Endothelial cell of umbilical vein (primary cell): ENCODE results near the gene XRCC1. TPM values are rescaled to one million over a fixed set of nuclear protein-coding genes. Genes with fewer than 3 reads are reported as not detected.

ENCODE experiments used
- BruUV-seq: library from RNA; stranded (reverse); fragments of 400-500 nt; replicated peaks from 2 replicates; lab custom pipeline; 2021; lab: Mats Ljungman, UMichigan
- CTCF ChIA-PET: fragments of 300-600, 350-600 bp; sonication (Branson Sonifier 250); formaldehyde crosslinking; loops from one replicate; lab custom pipeline; 2021; ENCODE audit warnings: antibody characterized with exemption, inconsistent platforms; lab: Charles Lee
- POLR2A ChIA-PET: fragments of 300-600, 350-600 bp; sonication (Branson Sonifier 250); formaldehyde crosslinking; loops from one replicate; lab custom pipeline; 2021; ENCODE audit warnings: antibody characterized with exemption, inconsistent platforms; lab: Charles Lee
- DNase-seq: peaks from one replicate; pipeline ENCODE4 v3.0.0-alpha.2; 2011; ENCODE audit warnings: low read depth, low spot score
- FAIRE-seq: peaks from 2 replicates; lab custom pipeline; 2011; peaks lifted over from hg19 to GRCh38; lab: Jason Lieb, UNC
- H2AFZ ChIP-seq: 2 replicates; pipeline ENCODE4 v1.6.0; 2012; ENCODE audit warnings: low read depth, low read length, control low read depth, inconsistent platforms
- H3K27ac ChIP-seq: 2 replicates; pipeline ENCODE4 v1.5.1; 2011; ENCODE audit warnings: low read depth, mild to moderate bottlenecking, control low read depth, low read length, moderate library complexity; ENCODE audit not compliant: insufficient read depth
- H3K27me3 ChIP-seq, 2 experiments: 2 replicates each; pipeline versions ENCODE4 v1.6.0 to v1.6.1; 2011; ENCODE audit warnings: low read length in 2 of 2, mixed read lengths in 1 of 2; ENCODE audit not compliant: control insufficient read depth in 2 of 2, insufficient read depth in 2 of 2
- H3K36me3 ChIP-seq, 2 experiments: 2 replicates in 1 of 2; 3 replicates in 1 of 2; pipeline ENCODE4 v1.5.1; 2011; ENCODE audit warnings: low read length in 2 of 2, mild to moderate bottlenecking in 1 of 2, moderate library complexity in 1 of 2; ENCODE audit not compliant: control insufficient read depth in 2 of 2, insufficient read depth in 2 of 2; ENCODE audit errors: extremely low read depth in 1 of 2
- H3K4me1 ChIP-seq: 3 replicates; pipeline ENCODE4 v1.5.1; 2011; ENCODE audit warnings: mild to moderate bottlenecking, low read length; ENCODE audit not compliant: control insufficient read depth, insufficient read depth; ENCODE audit errors: extremely low read depth
- H3K4me2 ChIP-seq: 2 replicates; pipeline ENCODE4 v1.6.1; 2011; ENCODE audit warnings: low read length, control low read depth, mixed read lengths; ENCODE audit not compliant: insufficient read depth
- H3K4me3 ChIP-seq, 3 experiments: fragments of 200-600 bp in 1 of 3; sonication (generic), shearing (Covaris generic) in 1 of 3; replicated peaks in 1 of 3; 2 replicates each; pipeline ENCODE4 v1.5.1; 2011 to 2016; ENCODE audit warnings: control low read depth in 3 of 3, low read length in 3 of 3, mild to moderate bottlenecking in 2 of 3, inconsistent platforms in 1 of 3, low read depth in 1 of 3, moderate library complexity in 1 of 3; ENCODE audit not compliant: insufficient read depth in 1 of 3
- H3K79me2 ChIP-seq: 2 replicates; pipeline ENCODE4 v1.6.0; 2012; ENCODE audit warnings: low read length, inconsistent platforms; ENCODE audit not compliant: control insufficient read depth, insufficient read depth
- H3K9ac ChIP-seq: replicated peaks from 2 replicates; pipeline ENCODE3; 2011; ENCODE audit warnings: low read length, control low read depth; ENCODE audit not compliant: insufficient read depth; ENCODE audit errors: extremely low read depth
- H3K9me1 ChIP-seq: replicated peaks from 3 replicates; pipeline ENCODE4 v1.6.0; 2011; ENCODE audit warnings: mild to moderate bottlenecking, low read length; ENCODE audit not compliant: control insufficient read depth, insufficient read depth; ENCODE audit errors: extremely low read depth
- H3K9me3 ChIP-seq: replicated peaks from 2 replicates; pipeline ENCODE4 v1.5.1; 2012; ENCODE audit warnings: low read length, inconsistent platforms; ENCODE audit not compliant: control insufficient read depth, insufficient read depth
- H4K20me1 ChIP-seq: replicated peaks from 2 replicates; pipeline ENCODE3; 2011; ENCODE audit warnings: mild to moderate bottlenecking, low read length; ENCODE audit not compliant: control insufficient read depth, insufficient read depth; ENCODE audit errors: extremely low read depth
- EZH2 ChIP-seq: IDR thresholded peaks from 2 replicates; pipeline ENCODE4 v1.6.1; 2012; ENCODE audit warnings: borderline replicate concordance, low read depth, mild to moderate bottlenecking, moderate library complexity, low read length, inconsistent platforms; ENCODE audit not compliant: severe bottlenecking
- FOS ChIP-seq: IDR thresholded peaks from 2 replicates; pipeline ENCODE4 v1.6.1; 2011; ENCODE audit warnings: mild to moderate bottlenecking, low read length, moderate library complexity, borderline replicate concordance; ENCODE audit not compliant: insufficient read depth
- GATA2 ChIP-seq: IDR thresholded peaks from 2 replicates; pipeline ENCODE4 v1.7.0; 2011; ENCODE audit warnings: low read depth, mild to moderate bottlenecking, moderate library complexity, mixed read lengths, low read length; ENCODE audit not compliant: insufficient read length, insufficient read depth
- JUN ChIP-seq: IDR thresholded peaks from 2 replicates; pipeline ENCODE4 v1.6.1; 2011; ENCODE audit warnings: borderline replicate concordance, low read depth; ENCODE audit not compliant: insufficient read length, insufficient read depth
- MYC ChIP-seq: IDR thresholded peaks from one replicate; pipeline ENCODE4 v1.6.1; 2011; ENCODE audit warnings: mild to moderate bottlenecking, low read depth, low read length
- POLR2A ChIP-seq: IDR thresholded peaks from 2 replicates; pipeline ENCODE4 v1.6.1; 2012; ENCODE audit warnings: low read depth, mild to moderate bottlenecking, control low read depth, low read length
- POLR2AphosphoS5 ChIP-seq: IDR thresholded peaks from 2 replicates; pipeline ENCODE4 v1.6.1; 2012; ENCODE audit warnings: low read depth, mild to moderate bottlenecking, control low read depth, low read length, moderate library complexity; ENCODE audit not compliant: insufficient read depth
- dilution Hi-C: fragments of 300-500 bp; cut with MboI; formaldehyde crosslinking; loops from one replicate; pipeline ENCODE4 v1.15.0; 2019; ENCODE audit warnings: low sequenced_read_pairs; ENCODE audit not compliant: extremely low pct_ligation_motif_present
- intact Hi-C: fragments of 100-400 bp; cut with micrococcal nuclease; formaldehyde crosslinking; loops from one replicate; pipeline ENCODE4 v1.10.0; 2022
- polyA plus RNA-seq, 4 experiments: library from polyadenylated mRNA; depleted of rRNA in 3 of 4; stranded (reverse) in 3 of 4; unstranded in 1 of 4; fragments of >200 nt; gene quantifications; 2 replicates each; pipeline versions ENCODE4 v1.2.1 to v1.2.3, GENCODE V29; 2011 to 2012; ENCODE audit warnings: missing spikeins in 1 of 4
- total RNA-seq: library from RNA; stranded (reverse); gene quantifications from 2 replicates; pipeline ENCODE4 v1.2.3, GENCODE V29; 2021
- TF ChIP-seq, protein P1 (sequence below): IDR thresholded peaks from 2 replicates; pipeline ENCODE4 v1.6.1; 2011; ENCODE audit not compliant: insufficient read depth, insufficient read length
- TF ChIP-seq, protein P2 (sequence below), 2 donors: IDR thresholded peaks; 1 replicate in 1 of 2; 2 replicates in 1 of 2; pipeline ENCODE4 v1.5.1; 2011; ENCODE audit warnings: low read length in 2 of 2, mild to moderate bottlenecking in 2 of 2, moderate library complexity in 2 of 2, control low read depth in 1 of 2, inconsistent platforms in 1 of 2, low read depth in 1 of 2; ENCODE audit not compliant: insufficient read depth in 1 of 2; ENCODE audit errors: extremely low read depth in 1 of 2

The XRCC1 gene
- total and polyA plus RNA-seq, 2 donors (not counting 3 experiments of a cell fraction or from before 2014, with no cell fraction given): 29.5 to 39.3 TPM

DNA sequence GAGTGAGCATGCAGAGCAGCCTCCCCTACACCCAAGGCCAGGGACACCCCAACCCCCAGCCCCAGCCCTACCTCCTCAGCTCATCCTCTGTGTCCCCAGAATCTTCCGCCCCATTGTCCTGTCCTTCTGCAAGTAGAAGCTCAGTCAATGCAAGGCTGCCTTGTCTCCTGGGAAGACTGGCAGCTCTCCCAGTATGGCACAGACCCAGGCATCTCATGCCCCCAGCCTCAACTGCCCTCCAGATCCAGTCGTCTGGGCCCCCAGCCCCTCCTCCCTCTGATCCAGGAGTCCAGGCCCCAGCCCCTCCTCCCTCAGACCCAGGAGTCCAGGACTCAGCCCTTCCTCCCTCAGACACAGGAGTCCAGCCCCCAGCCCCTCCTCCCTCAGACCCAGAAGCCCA lies 29.3 kb downstream of the XRCC1 start:
- POLR2A ChIA-PET: no interaction called here
- no peak overlapping the region for H3K9ac ChIP-seq

More for the DNA sequence above, 29.3 kb downstream of the XRCC1 start:
- no peaks in the 10 kb centered on the region for H3K79me2 ChIP-seq
- no peaks in the 10 kb centered on the region for H3K4me1 ChIP-seq
- no peak for TF ChIP-seq JUN
- no peak for TF ChIP-seq POLR2A
- TF ChIP-seq EZH2: no peak
- TF ChIP-seq, protein P1, sequence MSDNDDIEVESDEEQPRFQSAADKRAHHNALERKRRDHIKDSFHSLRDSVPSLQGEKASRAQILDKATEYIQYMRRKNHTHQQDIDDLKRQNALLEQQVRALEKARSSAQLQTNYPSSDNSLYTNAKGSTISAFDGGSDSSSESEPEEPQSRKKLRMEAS: no peak
- no peak for TF ChIP-seq POLR2AphosphoS5
- TF ChIP-seq FOS: no peak
- TF ChIP-seq MYC: no peak
- no peak for TF ChIP-seq GATA2
- TF ChIP-seq, protein P2, sequence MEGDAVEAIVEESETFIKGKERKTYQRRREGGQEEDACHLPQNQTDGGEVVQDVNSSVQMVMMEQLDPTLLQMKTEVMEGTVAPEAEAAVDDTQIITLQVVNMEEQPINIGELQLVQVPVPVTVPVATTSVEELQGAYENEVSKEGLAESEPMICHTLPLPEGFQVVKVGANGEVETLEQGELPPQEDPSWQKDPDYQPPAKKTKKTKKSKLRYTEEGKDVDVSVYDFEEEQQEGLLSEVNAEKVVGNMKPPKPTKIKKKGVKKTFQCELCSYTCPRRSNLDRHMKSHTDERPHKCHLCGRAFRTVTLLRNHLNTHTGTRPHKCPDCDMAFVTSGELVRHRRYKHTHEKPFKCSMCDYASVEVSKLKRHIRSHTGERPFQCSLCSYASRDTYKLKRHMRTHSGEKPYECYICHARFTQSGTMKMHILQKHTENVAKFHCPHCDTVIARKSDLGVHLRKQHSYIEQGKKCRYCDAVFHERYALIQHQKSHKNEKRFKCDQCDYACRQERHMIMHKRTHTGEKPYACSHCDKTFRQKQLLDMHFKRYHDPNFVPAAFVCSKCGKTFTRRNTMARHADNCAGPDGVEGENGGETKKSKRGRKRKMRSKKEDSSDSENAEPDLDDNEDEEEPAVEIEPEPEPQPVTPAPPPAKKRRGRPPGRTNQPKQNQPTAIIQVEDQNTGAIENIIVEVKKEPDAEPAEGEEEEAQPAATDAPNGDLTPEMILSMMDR (IDR thresholded peaks at IDR 0.05; ENCODE audit: extremely low read depth in 1 of 2, insufficient read depth in 1 of 2, low read depth in 1 of 2, low read length in 2 of 2): no peak
- peaks cover 2 to 33% of the 10 kb centered on the region in 2 experiments for H3K36me3 ChIP-seq
- CTCF ChIA-PET: interaction anchor here (1.1 kb wide), 2 partner anchors 9 to 10 kb away, joined by 3 read pairs; no protein-coding TSS in a partner anchor
- no peak for DNase-seq
- no peaks in the 10 kb centered on the region for H3K9me3 ChIP-seq
- no peak for FAIRE-seq
- no peaks in the 10 kb centered on the region for H4K20me1 ChIP-seq
- H3K4me3 ChIP-seq: no peak overlapping the region
- H3K9me1 ChIP-seq: no peaks in the 10 kb centered on the region
- intact Hi-C loops: no loop called here
- no peak overlapping the region for H3K4me2 ChIP-seq
- H2AFZ ChIP-seq: no peak overlapping the region
- no TSS peak for BruUV-seq
- H3K27ac ChIP-seq: no peak overlapping the region
- dilution Hi-C loops: no loop called here
- no peaks in the 10 kb centered on the region for H3K27me3 ChIP-seq
